Dedifferentiated amniotic fluid mesenchymal stem cell (primary cell): ENCODE results near the gene ZNF276.

Experiments used
- DNase-seq: peaks from one replicate; pipeline ENCODE4 v3.0.0-alpha.2; 2016; ENCODE audit errors: extremely low spot score

The ZNF276 gene

GRCh38 chr16:89716493-89716892 lies 4.8 kb upstream of the ZNF276 start:
- no peak for DNase-seq

- DNase-seq = no peak
Measured at GRCh38 chr16:89716916-89717687, 4.2 kb upstream of the ZNF276 start.

- DNase-seq = no peak
Measured at GRCh38 chr16:89717688-89718505, 3.4 kb upstream of the ZNF276 start.

GRCh38 chr16:89720551-89720812 lies 855 bp upstream of the ZNF276 start:
- DNase-seq = no peak

GRCh38 chr16:89721546-89722391 lies 432 bp downstream of the ZNF276 start:
- no peak for DNase-seq

GRCh38 chr16:89722392-89723278 lies 1.3 kb downstream of the ZNF276 start:
- no peak for DNase-seq

GRCh38 chr16:89723279-89724250 lies 2.2 kb downstream of the ZNF276 start:
- DNase-seq = no peak

GRCh38 chr16:89727406-89728120 lies 6.2 kb downstream of the ZNF276 start:
- DNase-seq = no peak

GRCh38 chr16:89729293-89729692 lies 8.0 kb downstream of the ZNF276 start:
- no peak for DNase-seq

GRCh38 chr16:89729863-89730593 lies 8.7 kb downstream of the ZNF276 start:
- no peak for DNase-seq

- no peak for DNase-seq
Measured at GRCh38 chr16:89730610-89731234, 9.4 kb downstream of the ZNF276 start.

GRCh38 chr16:89732142-89732917 lies 11.0 kb downstream of the ZNF276 start:
- no peak for DNase-seq

- DNase-seq = no peak
Measured at GRCh38 chr16:89732918-89733242, 11.5 kb downstream of the ZNF276 start.

GRCh38 chr16:89733322-89733721 lies 12.0 kb downstream of the ZNF276 start:
- no peak for DNase-seq

GRCh38 chr16:89733792-89734191 lies 12.5 kb downstream of the ZNF276 start:
- DNase-seq = no peak

GRCh38 chr16:89736554-89736953 lies 15.2 kb downstream of the ZNF276 start:
- DNase-seq = no peak

- no peak for DNase-seq
Measured at GRCh38 chr16:89737341-89738071, 16.2 kb downstream of the ZNF276 start.
